Spinal cord (tissue), 10 donors: ENCODE results near the gene TLN1. TPM values are rescaled to one million over a fixed set of nuclear protein-coding genes. Genes with fewer than 3 reads are reported as not detected.

Experiments
- DNase-seq, 6 donors: peaks; one replicate each; pipeline versions ENCODE4 v3.0.0 to v3.0.0-alpha.2; 2013 to 2015; ENCODE audit warnings: low spot score in 6 of 6, low read depth in 4 of 6
- H3K27ac ChIP-seq: one replicate; pipeline ENCODE4 v1.5.1; 2013; ENCODE audit warnings: low read depth, low read length, control low read depth
- H3K27me3 ChIP-seq: one replicate; pipeline ENCODE4 v1.6.1; 2013; ENCODE audit warnings: low read length; ENCODE audit not compliant: control insufficient read depth, insufficient read depth
- H3K36me3 ChIP-seq: one replicate; pipeline ENCODE4 v1.6.1; 2013; ENCODE audit warnings: low read length; ENCODE audit not compliant: control insufficient read depth, insufficient read depth
- H3K4me1 ChIP-seq: one replicate; pipeline ENCODE4 v1.6.1; 2013; ENCODE audit warnings: low read length; ENCODE audit not compliant: control insufficient read depth, insufficient read depth
- H3K4me3 ChIP-seq: one replicate; pipeline ENCODE4 v1.5.1; 2013; ENCODE audit warnings: low read depth, low read length, control low read depth
- H3K9me3 ChIP-seq: one replicate; pipeline ENCODE4 v1.6.1; 2013; ENCODE audit warnings: low read length; ENCODE audit not compliant: control insufficient read depth, insufficient read depth
- WGBS: methylation state at CpG from one replicate; pipeline ENCODE4 v1.1.5; 2013; ENCODE audit warnings: missing lambda C conversion rate; ENCODE audit not compliant: insufficient coverage; 5-methylcytosine and 5-hydroxymethylcytosine counted together
- polyA plus RNA-seq, 2 donors: library from polyadenylated mRNA; unstranded; fragments of 120-200 nt; gene quantifications; one replicate each; pipeline ENCODE4 v1.2.1, GENCODE V29; 2013; ENCODE audit not compliant: insufficient read length in 2 of 2
- total RNA-seq, 2 donors: library from RNA; depleted of rRNA in 1 of 2; stranded (reverse); fragments of 120-200 nt in 1 of 2; fragments of >200 nt in 1 of 2; gene quantifications; one replicate each; pipeline versions ENCODE4 v1.2.3 to v1.2.4, GENCODE V29; 2013 to 2014
- donor health status: healthy.

The TLN1 gene
- total and polyA plus RNA-seq, 4 donors = 73.7 to 135 (median 83.0) TPM

GRCh38 chr9:35673132-35674024 lies 58.6 kb downstream of the TLN1 start, which contains the start of gene CA9:
Gene CA9 (plus strand): TSS chr9:35673928. CDS start chr9:35673960, 32 bp downstream.
- no peaks in the 10 kb centered on the region for H3K36me3 ChIP-seq
- H3K4me3 ChIP-seq = no peak within 1 kb of the TSS
- no peak within 1 kb of the TSS for H3K27ac ChIP-seq
- H3K27me3 ChIP-seq = no peaks in the 10 kb centered on the region
- H3K9me3 ChIP-seq = no peaks in the 10 kb centered on the region
- DNase-seq = peak in 2 of 6 donors; percentile 27 to 87
- 48% methylated on average over 7 of the region's 10 CpGs for WGBS
- H3K4me1 ChIP-seq = peaks cover 22% of the 10 kb centered on the region

- no peak for DNase-seq
- no peaks in the 10 kb centered on the region for H3K36me3 ChIP-seq
- H3K4me1 ChIP-seq = peaks cover 20% of the 10 kb centered on the region
- no peaks in the 10 kb centered on the region for H3K9me3 ChIP-seq
- no peak overlapping the region for H3K27ac ChIP-seq
- H3K27me3 ChIP-seq = no peaks in the 10 kb centered on the region
- no peak overlapping the region for H3K4me3 ChIP-seq
- WGBS = 75% methylated on average over 2 of the region's 6 CpGs
Observed at GRCh38 chr9:35669331-35670145, 62.5 kb downstream of the TLN1 start.

- no peak overlapping the region for H3K4me3 ChIP-seq
- no peaks in the 10 kb centered on the region for H3K27me3 ChIP-seq
- no peak overlapping the region for H3K27ac ChIP-seq
- H3K4me1 ChIP-seq = peaks cover 15% of the 10 kb centered on the region
- H3K9me3 ChIP-seq = no peaks in the 10 kb centered on the region
- DNase-seq = no peak
- no peaks in the 10 kb centered on the region for H3K36me3 ChIP-seq
- 100% methylated on average over 3 of the region's 3 CpGs for WGBS
Observed at GRCh38 chr9:35667939-35668338, 64.1 kb downstream of the TLN1 start.

GRCh38 chr9:35666549-35666948 lies 65.4 kb downstream of the TLN1 start:
- Histone ChIP-seq H3K36me3 (peaks cover 7% of the 10 kb centered on the region), H3K27ac (no peak overlapping the region), H3K9me3 (no peaks in the 10 kb centered on the region), H3K27me3 (no peaks in the 10 kb centered on the region), H3K4me3 (no peak overlapping the region), H3K4me1 (peaks cover 15% of the 10 kb centered on the region)
- 92% methylated on average over 2 of the region's 5 CpGs for WGBS
- no peak for DNase-seq

GRCh38 chr9:35666045-35666444 lies 66.0 kb downstream of the TLN1 start:
- Histone ChIP-seq H3K27ac (no peak overlapping the region), H3K36me3 (peaks cover 8% of the 10 kb centered on the region), H3K4me1 (peaks cover 15% of the 10 kb centered on the region), H3K27me3 (no peaks in the 10 kb centered on the region), H3K9me3 (no peaks in the 10 kb centered on the region), H3K4me3 (no peak overlapping the region)
- peak in 1 of 6 donors; percentile 52 for DNase-seq
- WGBS = no CpG with 5 or more reads among the region's 1 CpG

- Histone ChIP-seq H3K27ac (peak overlapping the region; percentile 78), H3K4me3 (peak overlapping the region; percentile 70), H3K4me1 (peaks cover 15% of the 10 kb centered on the region), H3K9me3 (no peaks in the 10 kb centered on the region), H3K36me3 (peaks cover 14% of the 10 kb centered on the region), H3K27me3 (no peaks in the 10 kb centered on the region)
- no peak for DNase-seq
- 9% methylated on average over 2 of the region's 5 CpGs for WGBS
Observed at GRCh38 chr9:35665471-35665818, 66.5 kb downstream of the TLN1 start.

GRCh38 chr9:35664531-35665470 lies 67.2 kb downstream of the TLN1 start, which contains the start of gene ARHGEF39:
Gene ARHGEF39 (minus strand): TSS chr9:35665195. CDS start chr9:35665169, 26 bp downstream.
- H3K4me3 ChIP-seq = peak within 1 kb of the TSS; percentile 70
- no peaks in the 10 kb centered on the region for H3K9me3 ChIP-seq
- peaks cover 15% of the 10 kb centered on the region for H3K4me1 ChIP-seq
- peak within 1 kb of the TSS; percentile 78 for H3K27ac ChIP-seq
- peaks cover 19% of the 10 kb centered on the region for H3K36me3 ChIP-seq
- DNase-seq = peak in 4 of 6 donors; percentile 43 to 92 (median 79)
- 4% methylated on average over 58 of the region's 58 CpGs for WGBS
- no peaks in the 10 kb centered on the region for H3K27me3 ChIP-seq

- peaks cover 19% of the 10 kb centered on the region for H3K36me3 ChIP-seq
- H3K27me3 ChIP-seq = no peaks in the 10 kb centered on the region
- H3K9me3 ChIP-seq = no peaks in the 10 kb centered on the region
- peaks cover 18% of the 10 kb centered on the region for H3K4me1 ChIP-seq
- no peak overlapping the region for H3K4me3 ChIP-seq
- H3K27ac ChIP-seq = no peak overlapping the region
- 89% methylated on average over 7 of the region's 7 CpGs for WGBS
- DNase-seq = no peak
Observed at GRCh38 chr9:35662437-35662836, 69.6 kb downstream of the TLN1 start.
